K562 (cell line): Measurements from ENCODE around the gene OSM. TPM values are rescaled to one million over a fixed set of nuclear protein-coding genes. Genes with fewer than 3 reads are reported as not detected.

Experiments
- ATAC-seq: fragments of 200-7000 bp; cut with Tn5 transposase; 3 replicates; pipeline ENCODE4 v1.9.1; 2020; ENCODE audit warnings: moderate library complexity
- BruUV-seq: library from RNA; stranded (reverse); fragments of 400-500 nt; replicated peaks from 2 replicates; lab custom pipeline; 2021; lab: Mats Ljungman, UMichigan
- CTCF ChIA-PET: fragments of 300-600 bp; formaldehyde crosslinking; extraction: SDS; loops from one replicate; lab custom pipeline; 2021; ENCODE audit warnings: low intra/inter-chr PET ratio; lab: Yijun Ruan, JAX
- POLR2A ChIA-PET: fragments of 300-600, 350-650 bp; sonication (Branson Sonifier 250); formaldehyde crosslinking; extraction: SDS; loops from one replicate; lab custom pipeline; 2021; ENCODE audit warnings: antibody characterized with exemption, inconsistent platforms; lab: Yijun Ruan, JAX
- DNase-seq, 4 experiments: peaks; one replicate each; pipeline versions ENCODE4 v3.0.0 to v3.0.0-alpha.2; 2011 to 2018; ENCODE audit warnings: low spot score in 3 of 4, mixed read lengths in 3 of 4; ENCODE audit errors: extremely low read depth in 1 of 4
- FAIRE-seq: peaks from 2 replicates; lab custom pipeline; 2011; peaks lifted over from hg19 to GRCh38; lab: Jason Lieb, UNC
- H2AFZ ChIP-seq: 2 replicates; pipeline ENCODE4 v1.6.0; 2011; ENCODE audit warnings: low read depth, low read length, control low read depth, inconsistent platforms
- H3K27ac ChIP-seq: fragments of 200-600 bp; 3 replicates; pipeline ENCODE4 v1.8.0; 2011; ENCODE audit warnings: low read depth, mild to moderate bottlenecking, control low read depth, inconsistent platforms, low read length, moderate library complexity, mixed read lengths; ENCODE audit errors: extremely low read depth
- H3K27me3 ChIP-seq, 2 experiments: fragments of 300-600 bp in 1 of 2; 2 replicates in 1 of 2; 3 replicates in 1 of 2; pipeline versions ENCODE4 v1.6.0 to v1.8.0; 2011; ENCODE audit warnings: inconsistent platforms in 2 of 2, low read length in 2 of 2, mild to moderate bottlenecking in 1 of 2, mixed read lengths in 1 of 2, moderate library complexity in 1 of 2; ENCODE audit not compliant: control insufficient read depth in 2 of 2, insufficient read depth in 2 of 2
- H3K36me3 ChIP-seq: fragments of 300-600 bp; 3 replicates; pipeline ENCODE4 v1.8.0; 2011; ENCODE audit warnings: mild to moderate bottlenecking, low read length, inconsistent platforms; ENCODE audit not compliant: control insufficient read depth, insufficient read depth
- H3K4me1 ChIP-seq, 2 experiments: fragments of 200-600 bp in 1 of 2; replicated peaks in 1 of 2; 2 replicates in 1 of 2; 3 replicates in 1 of 2; pipeline versions ENCODE4 v1.5.1 to v1.8.0; 2011; ENCODE audit warnings: inconsistent platforms in 2 of 2, low read length in 2 of 2, mild to moderate bottlenecking in 1 of 2, mixed read lengths in 1 of 2, moderate library complexity in 1 of 2; ENCODE audit not compliant: control insufficient read depth in 2 of 2, insufficient read depth in 2 of 2
- H3K4me2 ChIP-seq: 2 replicates; pipeline ENCODE4 v1.6.1; 2011; ENCODE audit warnings: low read length, control low read depth, inconsistent platforms, mixed read lengths; ENCODE audit not compliant: insufficient read depth
- H3K4me3 ChIP-seq: fragments of 200-600 bp; sonication (generic), shearing (Covaris generic); 2 replicates; pipeline ENCODE4 v1.5.1; 2016; ENCODE audit warnings: control low read depth, inconsistent platforms
- H3K79me2 ChIP-seq: fragments of 200-600 bp; 3 replicates; pipeline ENCODE4 v1.8.0; 2011; ENCODE audit warnings: low read length, inconsistent platforms; ENCODE audit not compliant: control insufficient read depth, insufficient read depth
- H3K9ac ChIP-seq, 2 experiments: 2 replicates each; pipeline versions ENCODE4 v1.6.0 to v1.6.1; 2011; ENCODE audit warnings: low read depth in 2 of 2, low read length in 2 of 2, control low read depth in 1 of 2, inconsistent platforms in 1 of 2, mild to moderate bottlenecking in 1 of 2, mixed read lengths in 1 of 2; ENCODE audit not compliant: insufficient read depth in 1 of 2
- H3K9me1 ChIP-seq: one replicate; pipeline ENCODE4 v1.6.0; 2011; ENCODE audit warnings: inconsistent platforms, mild to moderate bottlenecking, low read length, moderate library complexity; ENCODE audit not compliant: control insufficient read depth, insufficient read depth
- H3K9me3 ChIP-seq: replicated peaks from 2 replicates; pipeline ENCODE4 v1.5.1; 2011; ENCODE audit warnings: low read depth, low read length, inconsistent platforms; ENCODE audit not compliant: control insufficient read depth, insufficient read depth
- H4K20me1 ChIP-seq: replicated peaks from 2 replicates; pipeline ENCODE4 v1.6.1; 2011; ENCODE audit warnings: low read length, inconsistent platforms, mixed read lengths; ENCODE audit not compliant: control insufficient read depth, insufficient read depth
- CREM ChIP-seq: IDR thresholded peaks from 2 replicates; pipeline ENCODE4 v1.6.1; 2014; ENCODE audit warnings: antibody characterized with exemption, low read depth
- ILF3 ChIP-seq: fragments of 450-650 bp; IDR thresholded peaks from 2 replicates; pipeline ENCODE4 v1.6.1; 2018; ENCODE audit warnings: antibody characterized with exemption, mild to moderate bottlenecking, moderate library complexity, borderline replicate concordance
- ILK ChIP-seq: fragments of 450-650 bp; IDR thresholded peaks from 2 replicates; pipeline ENCODE4 v1.6.1; 2016; ENCODE audit warnings: missing genetic modification characterization, low read depth, mild to moderate bottlenecking, missing compliant biosample characterization, moderate library complexity, borderline replicate concordance
- POLR2A ChIP-seq: fragments of 450-650 bp; conservative IDR thresholded peaks from 2 replicates; pipeline ENCODE4 v1.6.1; 2016
- TARDBP ChIP-seq: fragments of 450-650 bp; IDR thresholded peaks from 2 replicates; pipeline ENCODE4 v1.6.1; 2016
- ZNF12 ChIP-seq: sonication (generic); formaldehyde crosslinking; IDR thresholded peaks from 2 replicates; pipeline ENCODE4 v1.4.0; 2020; ENCODE audit warnings: mild to moderate bottlenecking, missing genetic modification reagents
- ZNF212 ChIP-seq: fragments of 450-650 bp; formaldehyde crosslinking; IDR thresholded peaks from 2 replicates; pipeline ENCODE4 v1.4.0; 2020; ENCODE audit warnings: mild to moderate bottlenecking
- WGBS: fragments of 100-300 bp; shearing (Covaris generic); methylation state at CpG from one replicate; pipeline ENCODE4 v1.1.6; 2016; ENCODE audit warnings: low coverage, mixed read lengths; ENCODE audit not compliant: insufficient coverage; ENCODE audit errors: missing lambda C conversion rate; 5-methylcytosine and 5-hydroxymethylcytosine counted together
- in situ Hi-C: fragments of 300-500 bp; cut with MboI; formaldehyde crosslinking; loops from 4 replicates; pipeline ENCODE4 v1.15.0; 2018; ENCODE audit warnings: inconsistent platforms, mixed read lengths
- intact Hi-C: fragments of 100-400 bp; cut with micrococcal nuclease; formaldehyde crosslinking; loops from 2 replicates; pipeline ENCODE4 v1.14.2; 2022
- polyA plus RNA-seq, 8 experiments: library from polyadenylated mRNA; depleted of rRNA in 4 of 8; stranded (reverse) in 5 of 8; unstranded in 3 of 8; fragments of >200 nt; fragmentation: Nextera tagmentation in 2 of 8; fragmentation: Illumina TruSeq in 1 of 8; extraction: Ambion mirVana in 2 of 8; extraction: Trizol in 1 of 8; gene quantifications; 2 replicates each; pipeline versions ENCODE4 v1.2.1 to v1.2.3, GENCODE V29; 2011 to 2014; ENCODE audit warnings: inconsistent platforms in 1 of 8, missing spikeins in 1 of 8
- total RNA-seq, 7 experiments: library from RNA; depleted of rRNA in 6 of 7; stranded (reverse); fragments of >200 nt in 6 of 7; fragmentation: Illumina TruSeq in 2 of 7; extraction: Trizol in 2 of 7; gene quantifications; 2 replicates each; pipeline versions ENCODE4 v1.2.1 to v1.2.3, GENCODE V29; 2011 to 2021; ENCODE audit warnings: low replicate concordance in 1 of 7
- TF ChIP-seq, protein P1 (sequence below): fragments of 200-800 bp; sonication (Bioruptor generic); IDR thresholded peaks from 2 replicates; pipeline ENCODE4 v1.6.1; 2016; ENCODE audit warnings: missing genetic modification characterization, missing compliant biosample characterization
- TF ChIP-seq, protein P2 (sequence below): sonication (generic); IDR thresholded peaks from 2 replicates; pipeline ENCODE4 v1.6.1; 2016
- TF ChIP-seq, protein P3 (sequence below): IDR thresholded peaks from 3 replicates; pipeline ENCODE4 v1.6.1; 2011; ENCODE audit warnings: borderline replicate concordance, mild to moderate bottlenecking; ENCODE audit not compliant: insufficient read length, insufficient read depth
- TF ChIP-seq, protein P4 (sequence below): IDR thresholded peaks from 2 replicates; pipeline ENCODE4 v1.6.1; 2016; ENCODE audit warnings: missing genetic modification characterization, missing compliant biosample characterization

Gene OSM
- total and polyA plus RNA-seq, 9 of the 15 experiments (the other 6 are each of a cell fraction or from before 2014, with no cell fraction given): 0.22 TPM; not detected in 8

DNA sequence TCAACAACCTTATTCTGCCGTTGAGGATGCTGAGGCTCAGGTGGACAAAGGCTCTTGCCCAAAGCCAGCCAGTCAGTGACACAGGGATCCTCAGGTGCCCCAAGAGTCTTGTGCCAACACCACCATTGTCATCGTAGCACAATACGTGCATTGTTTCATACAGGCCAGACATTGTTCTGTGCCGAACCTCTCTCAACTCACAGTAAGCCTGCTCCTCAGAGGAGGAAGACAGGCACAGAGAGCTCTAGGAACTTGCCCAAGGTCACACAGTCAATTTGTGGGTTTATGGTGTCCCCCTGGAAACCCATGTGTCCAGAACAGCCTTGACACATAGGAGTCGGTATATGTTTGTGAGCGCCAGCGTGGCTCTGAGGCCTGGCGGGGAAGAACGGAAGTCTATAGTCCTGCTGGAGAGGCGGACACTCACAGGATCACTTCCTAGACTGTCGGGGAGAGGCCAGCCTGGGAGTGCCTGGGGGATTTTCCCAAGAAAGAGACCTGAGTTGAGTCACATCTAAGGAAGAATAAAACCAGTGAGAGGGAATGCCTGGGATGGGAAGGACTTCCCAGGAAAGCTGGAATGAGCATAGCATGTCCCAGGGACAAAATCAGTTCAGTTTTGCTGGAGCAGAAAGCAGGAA, 40.3 kb downstream of the OSM start:
- Histone ChIP-seq H3K4me2 (no peak overlapping the region), H3K27me3 (peaks cover 0 to 54% of the 10 kb centered on the region in 2 experiments; a peak in 3 of 5 replicates), H3K4me3 (no peak overlapping the region), H3K79me2 (no peaks in the 10 kb centered on the region), H3K9ac (no peak overlapping the region), H4K20me1 (no peaks in the 10 kb centered on the region), H2AFZ (no peak overlapping the region), H3K27ac (no peak overlapping the region), H3K9me3 (no peaks in the 10 kb centered on the region), H3K9me1 (no peaks in the 10 kb centered on the region), H3K36me3 (no peaks in the 10 kb centered on the region), H3K4me1 (peaks cover 0 to 12% of the 10 kb centered on the region in 2 experiments; a peak in 4 of 5 replicates)
- CTCF ChIA-PET: interaction anchor here (0.6 kb wide), 1 partner anchor 595 kb away, joined by 3 read pairs; no protein-coding TSS in a partner anchor
- POLR2A ChIA-PET: interaction anchor here (0.7 kb wide), 1 partner anchor 167 kb away, joined by 4 read pairs; no protein-coding TSS in a partner anchor
- BruUV-seq: no TSS peak
- in situ Hi-C loops (no loop called here), intact Hi-C loops (no loop called here)
- DNase-seq: no peak
- WGBS: 21% methylated on average over 7 of the region's 11 CpGs
- no peak for FAIRE-seq
- no peak for ATAC-seq
- TF ChIP-seq, protein P1, sequence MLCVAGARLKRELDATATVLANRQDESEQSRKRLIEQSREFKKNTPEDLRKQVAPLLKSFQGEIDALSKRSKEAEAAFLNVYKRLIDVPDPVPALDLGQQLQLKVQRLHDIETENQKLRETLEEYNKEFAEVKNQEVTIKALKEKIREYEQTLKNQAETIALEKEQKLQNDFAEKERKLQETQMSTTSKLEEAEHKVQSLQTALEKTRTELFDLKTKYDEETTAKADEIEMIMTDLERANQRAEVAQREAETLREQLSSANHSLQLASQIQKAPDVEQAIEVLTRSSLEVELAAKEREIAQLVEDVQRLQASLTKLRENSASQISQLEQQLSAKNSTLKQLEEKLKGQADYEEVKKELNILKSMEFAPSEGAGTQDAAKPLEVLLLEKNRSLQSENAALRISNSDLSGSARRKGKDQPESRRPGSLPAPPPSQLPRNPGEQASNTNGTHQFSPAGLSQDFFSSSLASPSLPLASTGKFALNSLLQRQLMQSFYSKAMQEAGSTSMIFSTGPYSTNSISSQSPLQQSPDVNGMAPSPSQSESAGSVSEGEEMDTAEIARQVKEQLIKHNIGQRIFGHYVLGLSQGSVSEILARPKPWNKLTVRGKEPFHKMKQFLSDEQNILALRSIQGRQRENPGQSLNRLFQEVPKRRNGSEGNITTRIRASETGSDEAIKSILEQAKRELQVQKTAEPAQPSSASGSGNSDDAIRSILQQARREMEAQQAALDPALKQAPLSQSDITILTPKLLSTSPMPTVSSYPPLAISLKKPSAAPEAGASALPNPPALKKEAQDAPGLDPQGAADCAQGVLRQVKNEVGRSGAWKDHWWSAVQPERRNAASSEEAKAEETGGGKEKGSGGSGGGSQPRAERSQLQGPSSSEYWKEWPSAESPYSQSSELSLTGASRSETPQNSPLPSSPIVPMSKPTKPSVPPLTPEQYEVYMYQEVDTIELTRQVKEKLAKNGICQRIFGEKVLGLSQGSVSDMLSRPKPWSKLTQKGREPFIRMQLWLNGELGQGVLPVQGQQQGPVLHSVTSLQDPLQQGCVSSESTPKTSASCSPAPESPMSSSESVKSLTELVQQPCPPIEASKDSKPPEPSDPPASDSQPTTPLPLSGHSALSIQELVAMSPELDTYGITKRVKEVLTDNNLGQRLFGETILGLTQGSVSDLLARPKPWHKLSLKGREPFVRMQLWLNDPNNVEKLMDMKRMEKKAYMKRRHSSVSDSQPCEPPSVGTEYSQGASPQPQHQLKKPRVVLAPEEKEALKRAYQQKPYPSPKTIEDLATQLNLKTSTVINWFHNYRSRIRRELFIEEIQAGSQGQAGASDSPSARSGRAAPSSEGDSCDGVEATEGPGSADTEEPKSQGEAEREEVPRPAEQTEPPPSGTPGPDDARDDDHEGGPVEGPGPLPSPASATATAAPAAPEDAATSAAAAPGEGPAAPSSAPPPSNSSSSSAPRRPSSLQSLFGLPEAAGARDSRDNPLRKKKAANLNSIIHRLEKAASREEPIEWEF (CRISPR knock-in tag): no peak
- TF ChIP-seq ILF3 (no peak), POLR2A (no peak), ILK (tag) (no peak), TARDBP (no peak), ZNF12 (no peak), CREM (no peak), ZNF212 (no peak)
- TF ChIP-seq, protein P2, sequence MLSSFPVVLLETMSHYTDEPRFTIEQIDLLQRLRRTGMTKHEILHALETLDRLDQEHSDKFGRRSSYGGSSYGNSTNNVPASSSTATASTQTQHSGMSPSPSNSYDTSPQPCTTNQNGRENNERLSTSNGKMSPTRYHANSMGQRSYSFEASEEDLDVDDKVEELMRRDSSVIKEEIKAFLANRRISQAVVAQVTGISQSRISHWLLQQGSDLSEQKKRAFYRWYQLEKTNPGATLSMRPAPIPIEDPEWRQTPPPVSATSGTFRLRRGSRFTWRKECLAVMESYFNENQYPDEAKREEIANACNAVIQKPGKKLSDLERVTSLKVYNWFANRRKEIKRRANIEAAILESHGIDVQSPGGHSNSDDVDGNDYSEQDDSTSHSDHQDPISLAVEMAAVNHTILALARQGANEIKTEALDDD: no peak
- TF ChIP-seq, protein P3, sequence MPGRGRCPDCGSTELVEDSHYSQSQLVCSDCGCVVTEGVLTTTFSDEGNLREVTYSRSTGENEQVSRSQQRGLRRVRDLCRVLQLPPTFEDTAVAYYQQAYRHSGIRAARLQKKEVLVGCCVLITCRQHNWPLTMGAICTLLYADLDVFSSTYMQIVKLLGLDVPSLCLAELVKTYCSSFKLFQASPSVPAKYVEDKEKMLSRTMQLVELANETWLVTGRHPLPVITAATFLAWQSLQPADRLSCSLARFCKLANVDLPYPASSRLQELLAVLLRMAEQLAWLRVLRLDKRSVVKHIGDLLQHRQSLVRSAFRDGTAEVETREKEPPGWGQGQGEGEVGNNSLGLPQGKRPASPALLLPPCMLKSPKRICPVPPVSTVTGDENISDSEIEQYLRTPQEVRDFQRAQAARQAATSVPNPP: no peak
- TF ChIP-seq, protein P4, sequence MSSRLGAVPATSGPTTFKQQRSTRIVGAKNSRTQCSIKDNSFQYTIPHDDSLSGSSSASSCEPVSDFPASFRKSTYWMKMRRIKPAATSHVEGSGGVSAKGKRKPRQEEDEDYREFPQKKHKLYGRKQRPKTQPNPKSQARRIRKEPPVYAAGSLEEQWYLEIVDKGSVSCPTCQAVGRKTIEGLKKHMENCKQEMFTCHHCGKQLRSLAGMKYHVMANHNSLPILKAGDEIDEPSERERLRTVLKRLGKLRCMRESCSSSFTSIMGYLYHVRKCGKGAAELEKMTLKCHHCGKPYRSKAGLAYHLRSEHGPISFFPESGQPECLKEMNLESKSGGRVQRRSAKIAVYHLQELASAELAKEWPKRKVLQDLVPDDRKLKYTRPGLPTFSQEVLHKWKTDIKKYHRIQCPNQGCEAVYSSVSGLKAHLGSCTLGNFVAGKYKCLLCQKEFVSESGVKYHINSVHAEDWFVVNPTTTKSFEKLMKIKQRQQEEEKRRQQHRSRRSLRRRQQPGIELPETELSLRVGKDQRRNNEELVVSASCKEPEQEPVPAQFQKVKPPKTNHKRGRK (tag): no peak
